GM21723 (cell line): ENCODE measurements around the gene TNFRSF25.
"Not testable (repeated sequence)": the region's sequence is repeated elsewhere in the genome, so short reads cannot be mapped to it uniquely, and the experiment has no call there.

Experiments used
- ATAC-seq: cut with Tn5 transposase; IDR thresholded peaks from one replicate; pipeline ENCODE4 v1.9.1; 2021; ENCODE audit warnings: mild to moderate bottlenecking, moderate library complexity; ENCODE audit not compliant: unreplicated experiment

The TNFRSF25 gene

GRCh38 chr1:6437012-6437700, 28.8 kb downstream of the TNFRSF25 start:
- not testable (repeated sequence) for ATAC-seq

GRCh38 chr1:6436277-6436676, 29.7 kb downstream of the TNFRSF25 start:
- not testable (repeated sequence) for ATAC-seq

- ATAC-seq = no peak
Measured at GRCh38 chr1:6435547-6435946, 30.4 kb downstream of the TNFRSF25 start.

GRCh38 chr1:6435129-6435528, 30.8 kb downstream of the TNFRSF25 start:
- no peak for ATAC-seq

GRCh38 chr1:6434186-6434585, 31.8 kb downstream of the TNFRSF25 start:
- ATAC-seq = no peak

GRCh38 chr1:6431645-6432579, 34.1 kb downstream of the TNFRSF25 start:
- ATAC-seq = not testable (repeated sequence)

- ATAC-seq = not testable (repeated sequence)
Measured at GRCh38 chr1:6429660-6430411, 36.1 kb downstream of the TNFRSF25 start.

- ATAC-seq = not testable (repeated sequence)
Measured at GRCh38 chr1:6428453-6428852, 37.5 kb downstream of the TNFRSF25 start.

- no peak for ATAC-seq
Measured at GRCh38 chr1:6427441-6428390, 38.3 kb downstream of the TNFRSF25 start.

- ATAC-seq = no peak
Measured at GRCh38 chr1:6426972-6427350, 39.0 kb downstream of the TNFRSF25 start.

- no peak for ATAC-seq
Measured at GRCh38 chr1:6426277-6426971, 39.5 kb downstream of the TNFRSF25 start.

GRCh38 chr1:6425658-6426057, 40.3 kb downstream of the TNFRSF25 start:
- no peak for ATAC-seq

- no peak for ATAC-seq
Measured at GRCh38 chr1:6424619-6425593, 41.1 kb downstream of the TNFRSF25 start, which contains the start of gene ESPN. ESPN (plus strand) TSS chr1:6424776; CDS start chr1:6424956, 180 bp downstream.

GRCh38 chr1:6424000-6424565, 41.9 kb downstream of the TNFRSF25 start:
- ATAC-seq = no peak

GRCh38 chr1:6423321-6423999, 42.5 kb downstream of the TNFRSF25 start:
- no peak for ATAC-seq

- no peak for ATAC-seq
Measured at GRCh38 chr1:6421266-6421665, 44.7 kb downstream of the TNFRSF25 start.

- no peak for ATAC-seq
Measured at GRCh38 chr1:6420454-6421042, 45.4 kb downstream of the TNFRSF25 start.
